ENCODE data around the gene PRSS57.

The PRSS57 gene

DNA sequence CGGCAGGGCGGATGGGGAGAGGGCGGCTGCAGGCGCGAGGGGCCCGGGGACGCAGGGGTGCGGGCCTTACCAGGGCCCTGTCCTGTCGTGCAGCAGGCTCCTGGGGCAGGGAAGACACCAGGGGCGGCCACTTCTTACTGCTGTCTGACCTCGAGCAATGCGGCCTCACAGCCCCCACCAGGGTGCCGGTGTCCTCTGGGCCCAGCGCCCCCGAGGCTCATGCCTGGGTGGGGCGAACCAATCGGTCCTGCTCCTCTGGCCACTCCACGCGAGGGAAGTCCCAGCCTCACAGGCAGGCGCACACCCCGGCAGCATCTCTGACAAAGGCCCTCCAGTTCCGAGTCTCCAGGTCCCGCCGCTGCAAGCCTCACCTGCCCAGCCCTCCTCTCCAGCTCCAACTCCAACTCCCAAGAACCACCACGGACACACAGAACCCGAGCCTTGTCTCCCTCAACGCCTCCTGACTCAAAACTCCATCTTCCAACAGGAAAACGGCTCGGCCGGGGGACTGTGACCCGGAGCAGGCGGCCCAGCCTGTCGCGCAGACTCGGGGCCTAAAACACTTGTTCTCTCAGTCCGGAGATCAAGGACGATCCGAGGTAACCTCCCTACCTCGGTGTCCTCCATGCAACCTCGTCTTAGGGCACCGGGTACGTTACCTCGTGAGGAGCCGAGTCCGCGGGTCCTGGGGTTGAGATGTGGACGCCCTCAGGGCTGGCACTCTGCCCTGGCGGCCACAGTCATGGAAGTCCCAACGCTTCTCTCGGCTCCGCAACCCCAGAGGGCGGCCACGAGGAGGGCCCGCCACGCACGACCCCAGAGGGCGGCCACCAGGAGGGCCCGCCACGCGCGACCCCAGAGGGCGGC lies 49.1 kb downstream of the PRSS57 start:
- Histone ChIP-seq H3K79me1 (ENCODE audit: low read depth, low read length) (peaks cover 6% of the 10 kb centered on the region), H4K8ac (ENCODE audit: low read depth, low read length) (no peak overlapping the region), H3K9ac (ENCODE audit: low read depth, low read length, poor library complexity) (peak overlapping the region; percentile 44), H3K4me1 (ENCODE audit: control insufficient read depth in 2 of 2, insufficient read depth in 1 of 2, low read depth in 1 of 2, low read length in 2 of 2) (no peaks in the 10 kb centered on the region), H2BK5ac (ENCODE audit: low read length) (no peak overlapping the region), H4K91ac (ENCODE audit: low read depth, low read length, poor library complexity) (no peak overlapping the region), H2AFZ (ENCODE audit: low read length) (no peak overlapping the region), H3K27me3 (ENCODE audit: control insufficient read depth in 3 of 3, insufficient read depth in 3 of 3, low read depth in 1 of 3, low read length in 3 of 3) (no peaks in the 10 kb centered on the region), H2BK15ac (ENCODE audit: low read length) (no peak overlapping the region), H3K4me2 (ENCODE audit: insufficient read depth, low read length, poor library complexity, severe bottlenecking) (no peak overlapping the region), H3K14ac (ENCODE audit: low read length) (no peak overlapping the region), H3K36me3 (replicated peaks in 1 of 2; ENCODE audit: control insufficient read depth in 2 of 2, insufficient read depth in 2 of 2, low read length in 2 of 2) (peaks cover 13 to 48% of the 10 kb centered on the region in 2 donors), H3K27ac (replicated peaks; ENCODE audit: low read length) (no peak overlapping the region), H2BK12ac (ENCODE audit: low read length) (no peak overlapping the region), H3K23ac (ENCODE audit: low read depth, low read length, poor library complexity) (peak overlapping the region; percentile 20), H3K4me3 (ENCODE audit: low read length in 2 of 2) (no peak overlapping the region), H2AK5ac (ENCODE audit: low read depth, low read length) (no peak overlapping the region), H3K9me3 (replicated peaks in 1 of 2; ENCODE audit: control insufficient read depth in 2 of 2, insufficient read depth in 1 of 2, low read depth in 1 of 2, low read length in 2 of 2) (no peaks in the 10 kb centered on the region), H3K4ac (ENCODE audit: low read length) (no peak overlapping the region), H3K18ac (ENCODE audit: low read length) (no peak overlapping the region), H2BK120ac (ENCODE audit: low read depth, low read length) (no peak overlapping the region)
- no peak for DNase-seq (ENCODE audit: low spot score)
- no CpG with 5 or more reads among the region's 62 CpGs for WGBS, 2 donors (ENCODE audit: extremely low coverage in 2 of 2, insufficient read length in 2 of 2, insufficient replicate concordance in 1 of 2)

DNA sequence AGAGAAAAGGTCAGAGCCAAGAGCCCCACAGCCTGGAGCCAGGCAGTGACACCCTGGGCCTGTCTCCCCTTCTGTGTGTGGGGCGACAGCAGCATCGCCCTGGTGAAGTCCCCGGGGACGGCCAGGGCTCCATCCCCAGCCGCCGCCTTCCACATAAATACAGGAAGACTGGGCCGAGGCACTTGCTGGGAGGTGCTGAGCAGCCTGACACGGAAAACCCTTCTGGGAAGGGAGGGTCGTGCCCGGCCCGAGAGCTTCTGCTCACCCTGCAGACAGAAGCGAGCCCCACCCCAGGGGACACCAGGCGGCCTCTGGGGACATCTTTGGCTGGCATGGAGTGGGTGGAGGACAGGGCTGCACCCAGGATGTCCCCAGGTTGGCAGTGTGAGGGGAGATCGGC lies 50.5 kb downstream of the PRSS57 start:
- no peak overlapping the region for H3K4me3 ChIP-seq (ENCODE audit: low read length in 2 of 2)
- DNase-seq (ENCODE audit: low spot score), result no peak
- H2BK5ac ChIP-seq (ENCODE audit: low read length), result no peak overlapping the region
- H3K4me1 ChIP-seq (ENCODE audit: control insufficient read depth in 2 of 2, insufficient read depth in 1 of 2, low read depth in 1 of 2, low read length in 2 of 2), result peaks cover 0 to 2% of the 10 kb centered on the region in 2 donors
- no peak overlapping the region for H3K9ac ChIP-seq (ENCODE audit: low read depth, low read length, poor library complexity)
- no peak overlapping the region for H4K91ac ChIP-seq (ENCODE audit: low read depth, low read length, poor library complexity)
- no peak overlapping the region for H3K23ac ChIP-seq (ENCODE audit: low read depth, low read length, poor library complexity)
- peak overlapping the region; percentile 11 for H3K18ac ChIP-seq (ENCODE audit: low read length)
- no peak overlapping the region for H2AFZ ChIP-seq (ENCODE audit: low read length)
- H3K4ac ChIP-seq (ENCODE audit: low read length), result no peak overlapping the region
- no peaks in the 10 kb centered on the region for H3K9me3 ChIP-seq (replicated peaks in 1 of 2; ENCODE audit: control insufficient read depth in 2 of 2, insufficient read depth in 1 of 2, low read depth in 1 of 2, low read length in 2 of 2)
- no peak overlapping the region for H3K14ac ChIP-seq (ENCODE audit: low read length)
- H3K27ac ChIP-seq (replicated peaks; ENCODE audit: low read length), result no peak overlapping the region
- H2BK15ac ChIP-seq (ENCODE audit: low read length), result no peak overlapping the region
- H3K36me3 ChIP-seq (replicated peaks in 1 of 2; ENCODE audit: control insufficient read depth in 2 of 2, insufficient read depth in 2 of 2, low read length in 2 of 2), result peaks cover 13 to 43% of the 10 kb centered on the region in 2 donors
- no CpG with 5 or more reads among the region's 14 CpGs for WGBS, 2 donors (ENCODE audit: extremely low coverage in 2 of 2, insufficient read length in 2 of 2, insufficient replicate concordance in 1 of 2)
- no peak overlapping the region for H2BK12ac ChIP-seq (ENCODE audit: low read length)
- no peak overlapping the region for H2BK120ac ChIP-seq (ENCODE audit: low read depth, low read length)
- no peak overlapping the region for H3K4me2 ChIP-seq (ENCODE audit: insufficient read depth, low read length, poor library complexity, severe bottlenecking)
- peaks cover 4% of the 10 kb centered on the region for H3K79me1 ChIP-seq (ENCODE audit: low read depth, low read length)
- no peak overlapping the region for H2AK5ac ChIP-seq (ENCODE audit: low read depth, low read length)
- H4K8ac ChIP-seq (ENCODE audit: low read depth, low read length), result no peak overlapping the region
- H3K27me3 ChIP-seq (ENCODE audit: control insufficient read depth in 3 of 3, insufficient read depth in 3 of 3, low read depth in 1 of 3, low read length in 3 of 3), result no peaks in the 10 kb centered on the region

DNA sequence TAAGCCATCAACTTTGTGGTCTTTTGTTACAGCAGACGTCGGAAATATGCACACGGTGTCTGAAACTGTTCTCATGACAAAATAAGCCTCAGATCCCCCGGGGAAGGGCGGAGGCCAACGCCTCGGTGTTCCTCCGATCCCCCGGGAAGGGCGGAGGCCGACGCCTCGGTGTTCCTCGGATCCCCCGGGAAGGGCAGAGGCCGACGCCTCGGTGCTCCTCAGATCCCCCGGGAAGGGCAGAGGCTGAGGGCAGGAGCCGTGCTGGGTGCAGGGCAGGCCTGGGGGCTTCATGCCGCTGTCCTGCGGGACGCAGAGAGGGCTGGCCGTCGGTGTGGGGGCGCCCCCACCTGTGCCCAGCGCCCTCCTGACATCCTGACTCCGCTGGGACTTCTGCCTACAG lies 50.9 kb downstream of the PRSS57 start:
- no peaks in the 10 kb centered on the region for H3K9me3 ChIP-seq (replicated peaks in 1 of 2; ENCODE audit: control insufficient read depth in 2 of 2, insufficient read depth in 1 of 2, low read depth in 1 of 2, low read length in 2 of 2)
- H3K4ac ChIP-seq (ENCODE audit: low read length), result no peak overlapping the region
- DNase-seq (ENCODE audit: low spot score), result no peak
- H3K27ac ChIP-seq (replicated peaks; ENCODE audit: low read length), result no peak overlapping the region
- peak overlapping the region; percentile 28 for H3K18ac ChIP-seq (ENCODE audit: low read length)
- no peak overlapping the region for H3K23ac ChIP-seq (ENCODE audit: low read depth, low read length, poor library complexity)
- peaks cover 0 to 2% of the 10 kb centered on the region in 2 donors for H3K4me1 ChIP-seq (ENCODE audit: control insufficient read depth in 2 of 2, insufficient read depth in 1 of 2, low read depth in 1 of 2, low read length in 2 of 2)
- H2BK120ac ChIP-seq (ENCODE audit: low read depth, low read length), result no peak overlapping the region
- H3K4me3 ChIP-seq (ENCODE audit: low read length in 2 of 2), result no peak overlapping the region
- no peak overlapping the region for H4K8ac ChIP-seq (ENCODE audit: low read depth, low read length)
- H3K9ac ChIP-seq (ENCODE audit: low read depth, low read length, poor library complexity), result no peak overlapping the region
- no peak overlapping the region for H2AK5ac ChIP-seq (ENCODE audit: low read depth, low read length)
- no CpG with 5 or more reads among the region's 28 CpGs for WGBS, 2 donors (ENCODE audit: extremely low coverage in 2 of 2, insufficient read length in 2 of 2, insufficient replicate concordance in 1 of 2)
- H3K14ac ChIP-seq (ENCODE audit: low read length), result no peak overlapping the region
- H2BK15ac ChIP-seq (ENCODE audit: low read length), result no peak overlapping the region
- H4K91ac ChIP-seq (ENCODE audit: low read depth, low read length, poor library complexity), result no peak overlapping the region
- no peak overlapping the region for H2AFZ ChIP-seq (ENCODE audit: low read length)
- no peaks in the 10 kb centered on the region for H3K27me3 ChIP-seq (ENCODE audit: control insufficient read depth in 3 of 3, insufficient read depth in 3 of 3, low read depth in 1 of 3, low read length in 3 of 3)
- no peak overlapping the region for H2BK12ac ChIP-seq (ENCODE audit: low read length)
- H2BK5ac ChIP-seq (ENCODE audit: low read length), result no peak overlapping the region
- H3K4me2 ChIP-seq (ENCODE audit: insufficient read depth, low read length, poor library complexity, severe bottlenecking), result no peak overlapping the region
- H3K36me3 ChIP-seq (replicated peaks in 1 of 2; ENCODE audit: control insufficient read depth in 2 of 2, insufficient read depth in 2 of 2, low read length in 2 of 2), result peaks cover 12 to 40% of the 10 kb centered on the region in 2 donors
- H3K79me1 ChIP-seq (ENCODE audit: low read depth, low read length), result peaks cover 4% of the 10 kb centered on the region

DNA sequence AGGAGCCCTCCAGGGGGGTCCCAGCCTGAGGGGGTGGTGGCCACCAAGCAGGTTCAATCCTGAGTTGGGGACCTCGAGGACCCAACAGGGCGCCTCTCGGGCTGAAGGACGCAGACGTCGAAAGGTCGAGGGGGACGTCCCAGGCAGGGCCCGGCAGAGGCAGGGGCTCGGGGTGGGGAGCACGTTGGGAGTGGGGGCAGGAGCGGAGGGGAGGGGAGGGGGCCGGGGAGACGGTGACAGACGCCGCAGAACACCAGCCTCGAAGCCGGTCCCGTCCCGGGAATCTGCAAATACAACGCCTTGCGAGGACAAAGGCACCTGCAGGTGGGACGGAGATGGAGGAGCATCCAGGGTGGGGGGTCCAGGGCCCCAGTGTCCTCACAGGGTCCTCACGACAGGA lies 51.5 kb downstream of the PRSS57 start:
- WGBS, 2 donors (ENCODE audit: extremely low coverage in 2 of 2, insufficient read length in 2 of 2, insufficient replicate concordance in 1 of 2), result no CpG with 5 or more reads among the region's 24 CpGs
- H3K23ac ChIP-seq (ENCODE audit: low read depth, low read length, poor library complexity), result no peak overlapping the region
- no peaks in the 10 kb centered on the region for H3K9me3 ChIP-seq (replicated peaks in 1 of 2; ENCODE audit: control insufficient read depth in 2 of 2, insufficient read depth in 1 of 2, low read depth in 1 of 2, low read length in 2 of 2)
- no peak for DNase-seq (ENCODE audit: low spot score)
- no peak overlapping the region for H3K27ac ChIP-seq (replicated peaks; ENCODE audit: low read length)
- no peak overlapping the region for H2BK120ac ChIP-seq (ENCODE audit: low read depth, low read length)
- no peak overlapping the region for H4K91ac ChIP-seq (ENCODE audit: low read depth, low read length, poor library complexity)
- no peak overlapping the region for H3K4me2 ChIP-seq (ENCODE audit: insufficient read depth, low read length, poor library complexity, severe bottlenecking)
- H3K79me1 ChIP-seq (ENCODE audit: low read depth, low read length), result peaks cover 4% of the 10 kb centered on the region
- no peak overlapping the region for H3K4ac ChIP-seq (ENCODE audit: low read length)
- H3K4me1 ChIP-seq (ENCODE audit: control insufficient read depth in 2 of 2, insufficient read depth in 1 of 2, low read depth in 1 of 2, low read length in 2 of 2), result peaks cover 0 to 2% of the 10 kb centered on the region in 2 donors
- peaks cover 0 to 2% (median 0%) of the 10 kb centered on the region in 3 experiments for H3K27me3 ChIP-seq (ENCODE audit: control insufficient read depth in 3 of 3, insufficient read depth in 3 of 3, low read depth in 1 of 3, low read length in 3 of 3)
- no peak overlapping the region for H3K14ac ChIP-seq (ENCODE audit: low read length)
- no peak overlapping the region for H4K8ac ChIP-seq (ENCODE audit: low read depth, low read length)
- no peak overlapping the region for H2AK5ac ChIP-seq (ENCODE audit: low read depth, low read length)
- H3K36me3 ChIP-seq (replicated peaks in 1 of 2; ENCODE audit: control insufficient read depth in 2 of 2, insufficient read depth in 2 of 2, low read length in 2 of 2), result peaks cover 9 to 36% of the 10 kb centered on the region in 2 donors
- no peak overlapping the region for H2BK5ac ChIP-seq (ENCODE audit: low read length)
- no peak overlapping the region for H3K18ac ChIP-seq (ENCODE audit: low read length)
- no peak overlapping the region for H3K4me3 ChIP-seq (ENCODE audit: low read length in 2 of 2)
- H2AFZ ChIP-seq (ENCODE audit: low read length), result no peak overlapping the region
- no peak overlapping the region for H3K9ac ChIP-seq (ENCODE audit: low read depth, low read length, poor library complexity)
- H2BK15ac ChIP-seq (ENCODE audit: low read length), result no peak overlapping the region
- no peak overlapping the region for H2BK12ac ChIP-seq (ENCODE audit: low read length)
